Glomerular visceral epithelial cell (primary cell): ENCODE results near the gene FSTL4.
"Not testable (repeated sequence)": the region's sequence is repeated elsewhere in the genome, so short reads cannot be mapped to it uniquely, and the experiment has no call there.

ENCODE experiments used
- DNase-seq: peaks from one replicate; pipeline ENCODE4 v3.0.0-alpha.2; 2016; ENCODE audit errors: extremely low spot score

Gene FSTL4

DNA sequence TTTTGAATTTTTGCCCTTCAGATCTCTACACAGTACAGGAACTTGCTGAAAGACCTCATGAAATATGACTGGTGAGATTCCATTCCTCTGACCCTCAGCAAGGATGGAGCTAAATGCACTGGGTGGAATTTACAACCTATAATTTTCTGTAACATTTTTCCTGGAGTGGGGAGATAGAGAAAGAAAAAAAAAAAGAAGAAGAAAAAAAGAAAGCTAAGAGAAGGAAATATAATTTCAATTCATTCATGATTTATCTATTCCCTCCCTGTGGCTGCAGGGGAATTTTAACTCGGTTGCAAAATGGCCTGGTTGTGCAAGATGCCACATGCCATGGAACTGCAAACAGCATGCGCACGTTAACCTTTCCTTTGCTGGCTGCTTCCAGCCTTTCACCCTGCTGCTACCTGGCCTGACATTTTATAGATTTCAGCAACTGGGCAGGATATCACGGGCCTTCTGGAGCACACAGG is 155.4 kb downstream of the FSTL4 start:
- no peak for DNase-seq

DNA sequence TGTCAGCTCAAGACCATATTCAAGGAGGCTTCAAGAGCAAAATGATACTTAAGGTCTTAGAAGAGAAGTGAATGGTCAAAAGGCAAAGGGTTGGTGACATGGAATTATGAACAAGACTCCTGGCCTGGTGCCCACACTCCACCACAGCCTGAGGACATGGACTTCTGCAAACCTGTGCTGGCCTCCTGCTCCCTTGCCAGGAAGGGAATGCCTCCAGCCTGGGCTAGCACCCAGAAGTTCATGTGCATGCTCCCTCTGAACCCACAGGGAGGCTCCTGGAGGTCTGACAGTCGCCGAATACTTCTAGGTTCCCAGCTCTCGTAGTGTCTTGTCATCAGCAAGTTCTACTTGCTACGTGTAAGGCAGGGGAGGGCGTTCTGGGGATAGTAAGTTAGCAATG is 156.7 kb downstream of the FSTL4 start:
- DNase-seq: no peak

DNA sequence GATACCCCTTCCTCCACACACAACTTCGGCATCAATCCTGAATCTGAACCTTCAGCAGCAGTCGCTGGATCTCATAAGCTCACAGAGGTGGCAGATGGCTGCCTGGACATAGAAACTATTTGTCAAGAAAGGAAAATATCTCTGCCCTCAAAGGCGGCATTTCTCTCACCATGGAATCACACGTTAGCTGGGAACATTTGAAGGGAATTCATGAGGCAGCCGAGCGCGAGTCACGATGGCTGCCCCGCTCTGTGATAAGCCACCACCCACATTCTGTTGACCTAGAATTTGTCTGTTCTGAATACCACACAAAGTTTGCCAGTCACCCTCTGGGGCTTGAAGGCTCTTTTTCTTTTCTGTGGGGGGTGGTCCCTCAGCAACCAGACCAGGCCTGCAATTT is 157.9 kb downstream of the FSTL4 start:
- DNase-seq: no peak

DNA sequence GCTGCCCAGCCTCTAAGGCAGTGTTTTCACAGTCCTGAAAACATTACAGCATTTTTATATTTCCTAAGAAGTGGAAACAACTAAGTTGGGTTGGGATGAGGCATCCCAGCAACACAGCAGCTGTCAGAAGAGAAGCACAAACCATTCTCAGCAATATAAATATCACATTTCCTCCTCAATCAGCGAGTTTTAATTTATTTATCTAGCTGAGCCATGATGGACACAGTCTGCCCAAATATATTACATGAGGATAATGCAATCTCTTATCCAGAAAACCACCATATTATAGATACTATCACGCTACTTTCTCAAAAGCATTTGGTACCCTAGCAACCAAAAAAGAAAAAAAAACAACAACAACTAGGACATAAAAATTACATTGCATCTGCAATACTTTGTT is 158.5 kb downstream of the FSTL4 start:
- DNase-seq: no peak

DNA sequence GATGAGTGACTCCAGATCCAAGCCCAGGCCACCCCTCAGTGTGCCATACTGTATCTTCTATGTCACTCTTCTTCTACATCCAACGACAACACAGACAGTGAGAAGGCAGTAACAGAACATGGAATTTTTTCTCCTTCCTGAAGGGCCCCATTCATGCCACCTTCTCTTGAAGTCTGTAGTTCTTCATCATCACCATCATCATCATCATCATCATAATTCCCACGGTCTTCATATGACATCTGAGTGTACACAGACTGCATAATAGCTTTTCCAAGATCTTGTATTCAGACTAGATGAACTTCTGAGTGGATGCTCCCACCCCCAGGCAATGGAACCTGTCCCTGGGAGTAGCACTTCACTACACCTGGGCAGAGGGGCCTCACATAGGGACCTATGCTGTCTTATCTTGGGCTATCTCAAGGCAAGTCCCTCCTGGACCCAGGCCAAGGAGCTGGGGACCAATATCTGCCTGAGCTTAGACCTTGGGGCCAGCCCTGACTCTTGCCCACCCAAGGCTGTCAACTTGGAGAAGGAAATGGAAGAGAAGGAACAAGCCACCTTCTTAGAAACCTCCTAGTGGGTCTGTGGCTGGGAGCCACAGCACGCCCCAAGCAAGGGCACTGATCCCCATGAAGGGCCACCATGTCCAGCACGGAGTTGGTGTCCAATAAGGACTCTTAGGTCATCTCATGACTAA is 159.1 kb downstream of the FSTL4 start:
- no peak for DNase-seq

DNA sequence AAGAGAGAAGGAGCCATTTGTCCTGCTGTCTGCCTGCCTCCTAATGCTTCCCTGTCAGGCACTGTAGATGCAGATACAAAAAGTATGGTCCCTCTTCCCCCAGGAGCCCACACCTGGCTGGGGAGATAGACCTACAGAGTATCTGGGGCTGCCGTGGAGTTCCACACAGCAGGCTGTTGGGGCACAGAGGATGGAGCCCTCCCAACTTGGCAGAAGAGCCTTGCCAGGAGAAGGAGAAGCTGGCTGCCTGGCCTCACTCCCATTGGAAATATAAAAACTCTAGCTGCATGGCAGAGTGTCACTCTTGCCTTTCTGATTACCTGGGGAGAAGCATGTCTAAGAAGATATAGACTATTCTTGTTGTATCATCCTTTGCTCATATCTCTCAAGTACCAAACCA is 160.4 kb downstream of the FSTL4 start:
- no peak for DNase-seq

DNA sequence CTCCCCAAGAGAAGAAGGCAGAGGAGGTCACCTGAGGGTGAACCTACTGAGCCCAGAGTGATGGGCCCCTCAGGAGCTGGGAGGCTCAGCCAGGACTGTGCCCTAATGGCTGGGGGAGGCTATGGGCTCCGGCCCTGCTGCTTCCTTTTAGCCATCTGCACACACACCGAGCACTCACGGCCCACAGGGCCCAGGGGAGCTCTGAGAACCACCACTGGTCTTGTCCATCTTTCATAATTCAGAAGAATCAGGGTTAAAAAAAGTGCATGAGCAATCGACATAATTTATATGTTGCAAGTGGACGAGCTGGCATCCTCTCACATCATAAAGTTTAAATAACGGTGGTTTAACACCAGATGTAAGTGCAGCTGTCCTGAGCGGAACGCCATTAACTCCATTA is 162.1 kb downstream of the FSTL4 start:
- DNase-seq: no peak

DNA sequence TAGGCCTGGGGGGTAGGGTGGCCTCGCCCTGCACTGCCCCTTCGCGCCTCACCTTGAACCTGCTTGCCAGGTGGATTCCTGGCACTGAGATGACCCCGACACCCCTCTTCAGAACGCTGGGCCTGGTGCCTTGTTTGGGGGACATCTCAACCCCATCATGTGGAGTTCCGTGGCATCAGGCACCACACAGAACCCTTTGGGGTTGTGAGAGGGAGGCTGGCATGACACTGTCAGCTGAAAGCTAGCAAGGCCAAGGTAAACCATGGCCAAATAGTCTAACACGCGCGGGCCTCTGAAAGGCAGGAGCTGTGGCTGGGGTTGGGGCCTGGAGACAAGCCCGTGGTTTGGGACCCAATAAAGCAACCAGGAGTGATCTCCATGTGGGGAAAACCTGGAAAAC is 163.2 kb downstream of the FSTL4 start:
- DNase-seq: no peak

DNA sequence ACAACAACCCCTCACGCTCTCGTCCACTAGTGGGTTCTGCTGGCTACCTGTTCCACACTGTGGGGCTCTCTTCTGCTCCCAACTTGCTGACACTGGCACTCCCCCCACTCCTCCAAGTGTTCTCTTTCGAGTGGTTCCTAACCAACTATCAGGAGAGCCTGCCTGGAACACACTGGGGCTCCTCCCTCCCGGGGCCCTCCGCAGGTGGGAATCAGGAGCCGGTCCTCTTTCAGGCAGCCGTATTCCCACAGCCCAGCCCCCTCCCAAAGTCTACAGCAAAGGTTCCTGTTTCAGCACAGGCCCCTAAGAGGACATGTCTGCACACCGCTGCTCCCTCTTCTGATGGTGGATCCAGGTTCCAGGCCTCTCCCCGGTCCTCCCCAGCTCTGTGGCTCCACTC is 165.9 kb downstream of the FSTL4 start:
- no peak for DNase-seq

DNA sequence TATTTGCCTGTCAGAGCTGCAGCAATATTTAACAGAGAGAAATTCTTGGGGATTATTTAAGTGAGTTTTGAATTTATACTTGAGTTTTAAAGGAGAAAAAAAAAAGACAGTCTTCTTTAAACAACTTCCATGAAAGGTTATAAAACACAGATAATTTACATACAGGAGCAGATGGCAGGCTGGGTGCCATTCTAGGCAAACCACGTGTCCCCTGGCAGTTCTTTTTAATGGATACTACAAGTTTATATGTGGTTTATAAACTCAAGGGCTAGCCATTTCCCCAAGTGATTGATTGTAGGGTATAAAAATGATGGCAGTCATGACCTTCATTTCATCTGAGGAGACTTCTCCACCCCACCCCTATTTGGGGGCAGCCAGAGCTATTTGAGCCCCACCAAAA is 166.6 kb downstream of the FSTL4 start:
- DNase-seq: no peak

DNA sequence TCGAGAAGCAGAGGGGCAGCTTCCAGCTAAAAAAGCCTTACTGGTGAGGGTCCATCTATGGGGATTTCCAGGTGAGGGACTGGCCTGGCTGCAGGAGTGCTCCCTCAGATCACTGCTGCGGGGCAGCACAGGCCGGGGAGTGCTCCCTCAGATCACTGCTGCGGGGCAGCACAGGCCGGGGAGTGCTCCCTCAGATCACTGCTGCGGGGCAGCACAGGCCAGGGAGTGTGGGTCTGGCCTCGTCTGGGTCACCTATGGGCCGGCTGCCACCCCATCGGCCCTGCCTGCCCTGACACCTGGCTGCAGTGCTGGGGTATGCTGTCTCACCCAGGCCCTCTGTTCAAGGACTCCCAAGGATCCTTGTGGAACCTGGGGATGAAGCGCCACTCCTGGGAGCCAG is 167.1 kb downstream of the FSTL4 start:
- not testable (repeated sequence) for DNase-seq

DNA sequence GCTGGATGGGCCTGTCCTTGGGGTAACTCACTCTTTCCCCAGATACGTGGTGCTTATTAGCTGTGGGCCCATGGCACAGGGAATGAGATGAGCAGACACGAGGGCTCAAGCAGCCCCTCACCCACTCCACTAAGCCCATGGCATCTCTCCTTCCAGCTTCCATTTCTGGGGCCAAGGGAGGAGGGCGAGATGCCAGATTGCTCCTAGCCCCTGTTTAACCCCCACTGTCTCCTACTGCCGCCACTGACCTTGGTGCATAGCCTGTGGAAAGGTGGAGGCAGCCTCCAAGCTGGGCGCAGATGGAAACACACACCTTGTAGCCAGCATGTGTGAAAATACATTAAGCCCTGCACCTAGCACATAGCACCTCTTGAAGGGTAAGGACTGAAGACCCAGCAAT is 167.6 kb downstream of the FSTL4 start:
- DNase-seq: no peak

DNA sequence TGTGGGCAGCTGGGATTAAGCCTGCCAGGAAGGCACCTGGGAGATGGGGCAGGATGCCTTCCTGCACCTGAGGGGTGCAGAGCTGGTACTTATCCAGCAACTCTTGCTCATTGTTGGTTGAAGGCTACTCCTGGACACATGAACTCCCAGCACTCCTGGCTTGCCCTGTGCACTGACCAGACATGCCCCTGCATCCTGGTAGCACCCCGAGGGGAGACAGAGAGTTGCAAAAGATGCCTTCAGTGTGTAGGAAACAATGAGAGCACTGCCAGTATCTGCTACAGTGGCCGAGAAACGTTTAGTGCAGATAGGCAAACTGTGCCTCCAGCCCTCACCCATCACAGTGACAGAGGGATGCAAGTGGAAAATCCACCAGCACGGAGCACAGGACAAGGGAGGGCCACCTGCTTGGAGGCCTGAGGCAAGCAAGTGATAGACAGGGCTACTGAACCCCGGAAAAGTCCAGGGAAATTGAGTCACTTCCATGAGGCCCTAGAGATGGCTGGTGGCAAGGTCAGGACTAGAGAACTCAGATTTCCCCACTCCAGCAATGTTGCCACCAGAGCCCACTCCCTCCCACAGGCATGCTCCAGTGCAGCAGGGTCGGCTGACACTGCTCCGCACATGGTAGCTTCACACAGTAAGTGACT is 171.1 kb downstream of the FSTL4 start:
- DNase-seq: no peak

DNA sequence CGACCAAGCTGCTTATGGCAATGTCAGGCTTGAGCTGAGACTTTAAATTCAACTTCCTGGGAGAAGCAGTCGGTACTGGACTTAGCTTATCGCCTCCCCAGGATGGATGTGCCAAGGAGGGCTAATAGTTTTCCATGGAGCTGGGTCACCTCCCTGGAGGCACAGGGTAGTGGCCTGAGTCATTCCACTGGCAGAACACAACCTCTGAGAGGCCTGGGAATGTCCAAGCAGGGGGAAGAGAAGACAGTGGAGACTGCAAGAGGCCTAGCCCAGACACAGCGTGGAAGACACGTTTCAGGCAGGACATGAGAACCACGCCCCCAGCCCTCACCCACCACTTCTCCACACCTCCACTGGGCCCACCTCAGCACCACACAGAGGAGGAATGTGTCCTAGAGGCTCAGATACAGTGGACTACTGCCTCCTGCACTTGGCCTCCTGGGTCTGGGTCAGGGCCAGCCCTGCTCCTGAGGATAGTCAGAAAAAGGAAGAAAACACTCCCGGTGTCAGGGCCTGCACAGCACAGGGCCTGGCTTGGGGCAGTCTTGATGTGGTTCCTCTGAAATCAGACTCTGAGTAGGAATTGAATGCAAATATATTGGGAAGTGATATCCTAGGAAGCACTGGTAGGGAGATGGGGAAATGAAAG is 171.8 kb downstream of the FSTL4 start:
- no peak for DNase-seq

DNA sequence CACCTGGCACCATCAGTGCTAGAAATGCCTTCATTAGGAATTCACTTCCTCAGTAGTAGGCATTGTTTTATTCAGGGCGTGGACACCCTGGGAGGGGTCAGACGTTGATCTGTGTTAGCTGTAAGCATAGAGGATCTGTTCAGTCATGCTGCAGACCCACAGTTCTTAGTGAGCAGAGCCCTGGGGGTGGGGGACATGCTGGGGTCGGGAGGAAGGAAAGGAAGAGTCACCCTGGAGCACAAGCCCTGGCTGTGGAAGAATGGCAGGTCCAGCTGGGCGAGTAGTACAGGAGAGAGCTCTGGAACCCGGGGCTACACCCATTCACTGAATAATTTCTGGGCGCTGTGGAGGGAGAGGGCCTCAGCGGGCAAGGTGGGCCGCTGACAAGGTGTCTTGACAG is 172.5 kb downstream of the FSTL4 start:
- DNase-seq: no peak

DNA sequence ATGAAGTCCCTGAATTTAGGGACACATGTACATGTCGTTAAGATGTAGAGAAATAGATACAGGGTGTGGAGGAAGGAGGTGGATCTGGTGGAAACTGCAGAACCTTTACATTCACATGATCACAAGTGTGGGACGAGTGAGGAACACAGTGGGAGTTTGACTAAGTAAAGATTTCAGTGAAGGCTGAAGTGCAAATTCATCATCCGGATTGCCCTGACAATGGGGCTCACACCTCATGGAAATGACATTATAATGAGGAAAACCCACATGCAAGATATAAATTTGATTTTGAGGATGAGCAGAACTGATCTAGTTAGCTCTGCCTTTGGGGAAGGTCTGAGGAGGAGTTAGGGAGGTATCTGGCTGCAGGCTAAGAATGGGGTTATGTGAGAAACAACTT is 173.9 kb downstream of the FSTL4 start:
- no peak for DNase-seq

DNA sequence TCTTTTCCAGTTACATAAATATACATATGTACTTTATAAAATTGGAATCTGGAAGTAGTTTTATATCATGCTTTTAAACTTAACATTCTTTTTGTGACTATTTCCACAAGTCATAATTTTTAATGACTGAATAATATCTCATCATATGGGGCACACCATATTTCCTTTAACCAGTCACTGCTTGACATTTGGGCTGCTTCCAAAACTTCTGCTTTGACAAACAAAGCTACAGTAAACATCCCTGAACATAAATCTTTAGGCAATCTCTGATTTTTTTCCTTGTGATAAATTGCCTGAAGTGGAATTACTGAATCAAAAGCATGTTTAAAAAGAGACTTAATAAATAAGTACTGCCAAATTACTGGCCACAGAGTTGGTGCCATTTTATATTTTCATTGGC is 178.0 kb downstream of the FSTL4 start:
- DNase-seq: no peak

DNA sequence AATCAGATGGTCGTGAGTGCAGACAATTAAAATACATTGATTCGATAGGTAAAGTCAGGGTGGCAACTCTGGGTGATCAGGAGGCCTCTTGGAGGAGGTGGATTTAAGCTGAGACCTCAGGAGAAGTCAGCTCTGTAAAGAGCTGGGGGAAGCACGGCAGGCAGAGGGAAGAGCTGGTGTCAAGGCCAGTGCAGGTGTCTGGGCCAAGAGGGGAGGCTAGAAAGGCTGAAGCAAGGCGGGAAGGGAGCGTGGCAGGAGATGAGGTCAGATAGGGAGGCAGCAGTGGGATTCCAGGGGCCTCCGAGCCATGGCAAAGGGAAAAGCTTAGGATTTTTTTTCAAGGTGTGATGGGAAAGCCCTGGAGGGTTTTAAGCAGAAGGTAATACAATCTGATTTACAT is 178.7 kb downstream of the FSTL4 start:
- no peak for DNase-seq

DNA sequence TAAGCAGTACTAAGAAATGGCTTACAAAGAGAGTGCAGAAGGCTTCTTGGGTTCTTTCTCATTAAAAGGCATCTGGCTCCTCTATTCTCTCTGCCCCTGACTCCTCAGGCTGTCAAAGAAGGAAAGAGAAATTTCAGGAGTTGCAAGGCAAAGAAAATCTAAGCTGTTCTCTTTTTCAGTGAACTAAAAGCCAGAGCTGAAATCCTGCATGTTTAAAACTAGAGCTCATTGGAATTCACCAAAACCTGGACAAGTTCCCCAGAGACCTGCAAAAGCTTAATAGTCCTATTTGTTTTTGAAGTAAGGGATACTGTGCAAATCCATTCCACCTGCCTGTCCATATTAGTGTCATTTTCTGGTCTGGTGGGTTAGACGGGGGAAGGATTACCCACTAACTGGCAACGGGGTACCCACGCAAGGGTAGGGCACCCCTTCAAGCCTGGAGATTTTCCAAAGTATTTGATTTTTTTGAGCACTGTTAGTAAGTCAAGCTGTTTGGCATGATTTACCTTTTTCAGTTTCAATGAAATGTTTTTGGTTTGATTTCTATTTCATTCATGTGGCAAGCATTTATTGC is 179.3 kb downstream of the FSTL4 start:
- DNase-seq: no peak

DNA sequence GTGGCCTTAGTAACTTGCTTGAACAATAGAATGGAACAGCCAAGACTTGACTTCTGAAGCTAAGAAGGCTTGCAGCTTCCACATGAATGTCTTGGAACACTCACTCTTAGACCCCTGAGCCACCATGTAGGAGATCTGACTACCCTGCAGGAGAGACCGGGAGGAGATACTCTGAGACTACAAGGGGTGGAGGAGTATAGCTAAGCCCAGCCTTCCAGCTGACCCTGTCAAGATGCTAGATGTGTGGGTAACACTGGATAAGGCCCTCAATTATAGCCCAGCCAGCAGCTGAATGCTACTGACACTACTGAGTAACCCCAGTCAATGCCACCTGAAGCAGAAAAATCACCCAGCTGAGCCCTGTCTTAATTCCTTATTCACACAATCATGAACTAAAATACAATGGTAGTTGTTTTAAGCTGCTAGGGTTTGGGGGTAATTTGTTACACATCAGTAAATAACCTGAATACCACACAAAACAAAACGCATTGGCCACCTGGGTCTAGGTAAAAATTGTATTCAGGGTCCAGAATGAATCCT is 180.9 kb downstream of the FSTL4 start:
- DNase-seq: no peak

DNA sequence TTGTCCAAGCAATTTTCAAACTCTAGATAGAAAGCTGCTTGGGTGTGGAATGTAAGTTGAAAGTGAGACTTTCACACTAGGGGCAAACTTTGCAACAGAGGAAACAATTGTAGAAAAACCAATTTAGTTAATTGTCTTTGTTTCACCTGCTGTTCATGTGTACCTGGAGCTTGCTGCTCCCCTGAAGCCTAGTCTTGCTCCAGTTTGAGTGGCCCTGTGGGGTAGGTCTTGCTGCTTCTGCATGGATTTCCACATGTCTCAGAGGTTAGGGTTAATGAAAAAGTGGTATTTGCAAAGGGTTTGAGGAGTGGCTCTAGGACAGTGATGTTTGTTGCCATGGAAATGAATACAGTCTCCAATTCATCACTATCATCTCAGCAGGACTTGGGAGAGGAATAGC is 182.2 kb downstream of the FSTL4 start:
- no peak for DNase-seq

DNA sequence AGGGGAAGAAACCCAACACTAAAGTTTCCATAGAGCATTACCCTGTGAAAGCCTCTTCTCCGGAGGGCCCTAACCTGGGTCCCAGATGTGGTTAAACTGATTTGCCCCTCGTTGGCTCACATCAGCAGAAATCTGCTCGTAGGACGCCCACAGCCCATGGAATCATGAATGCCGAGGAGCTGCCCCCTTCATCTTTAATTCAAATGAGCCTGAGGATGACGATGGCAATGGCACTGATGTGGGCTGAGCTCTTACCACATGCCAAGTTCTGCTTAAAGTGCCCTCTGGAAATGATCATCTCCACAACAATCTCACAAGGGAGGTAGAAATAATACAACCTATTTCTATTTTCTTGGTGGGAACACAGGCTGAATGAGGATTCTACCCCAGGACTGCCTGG is 183.3 kb downstream of the FSTL4 start:
- DNase-seq: no peak
